GM10266 (cell line): ENCODE measurements around the gene INTS2.
"Not testable (repeated sequence)": the region's sequence is repeated elsewhere in the genome, so short reads cannot be mapped to it uniquely, and the experiment has no call there.

Experiments used
- DNase-seq: peaks from one replicate; pipeline ENCODE4 v3.0.0; 2012; ENCODE audit errors: extremely low spot score
- TF ChIP-seq, protein P1 (sequence below): IDR thresholded peaks from 2 replicates; pipeline ENCODE4 v1.5.1; 2012; ENCODE audit warnings: mild to moderate bottlenecking, low read depth; ENCODE audit not compliant: control insufficient read depth, insufficient read depth; ENCODE audit errors: missing control alignments

The INTS2 gene

DNA sequence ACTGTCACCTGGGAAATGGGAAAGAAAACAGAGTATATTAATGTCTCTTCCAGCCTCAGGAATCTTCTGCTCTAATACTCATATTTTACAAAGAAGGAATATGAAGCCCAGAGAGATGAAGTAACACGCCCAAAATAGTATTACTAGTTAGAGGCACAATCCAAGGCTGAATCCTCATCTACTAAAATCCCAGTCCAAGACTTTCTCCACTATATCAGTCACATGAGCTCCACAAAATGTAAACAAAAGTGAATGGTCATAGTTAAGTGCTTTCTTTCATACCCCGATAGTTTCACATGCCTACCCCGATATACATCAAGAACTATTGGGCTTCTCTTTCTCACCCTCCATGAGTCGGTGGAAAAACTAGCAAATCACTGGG, 965 bp downstream of the INTS2 start:
- TF ChIP-seq, protein P1, sequence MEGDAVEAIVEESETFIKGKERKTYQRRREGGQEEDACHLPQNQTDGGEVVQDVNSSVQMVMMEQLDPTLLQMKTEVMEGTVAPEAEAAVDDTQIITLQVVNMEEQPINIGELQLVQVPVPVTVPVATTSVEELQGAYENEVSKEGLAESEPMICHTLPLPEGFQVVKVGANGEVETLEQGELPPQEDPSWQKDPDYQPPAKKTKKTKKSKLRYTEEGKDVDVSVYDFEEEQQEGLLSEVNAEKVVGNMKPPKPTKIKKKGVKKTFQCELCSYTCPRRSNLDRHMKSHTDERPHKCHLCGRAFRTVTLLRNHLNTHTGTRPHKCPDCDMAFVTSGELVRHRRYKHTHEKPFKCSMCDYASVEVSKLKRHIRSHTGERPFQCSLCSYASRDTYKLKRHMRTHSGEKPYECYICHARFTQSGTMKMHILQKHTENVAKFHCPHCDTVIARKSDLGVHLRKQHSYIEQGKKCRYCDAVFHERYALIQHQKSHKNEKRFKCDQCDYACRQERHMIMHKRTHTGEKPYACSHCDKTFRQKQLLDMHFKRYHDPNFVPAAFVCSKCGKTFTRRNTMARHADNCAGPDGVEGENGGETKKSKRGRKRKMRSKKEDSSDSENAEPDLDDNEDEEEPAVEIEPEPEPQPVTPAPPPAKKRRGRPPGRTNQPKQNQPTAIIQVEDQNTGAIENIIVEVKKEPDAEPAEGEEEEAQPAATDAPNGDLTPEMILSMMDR: no peak
- DNase-seq: no peak

DNA sequence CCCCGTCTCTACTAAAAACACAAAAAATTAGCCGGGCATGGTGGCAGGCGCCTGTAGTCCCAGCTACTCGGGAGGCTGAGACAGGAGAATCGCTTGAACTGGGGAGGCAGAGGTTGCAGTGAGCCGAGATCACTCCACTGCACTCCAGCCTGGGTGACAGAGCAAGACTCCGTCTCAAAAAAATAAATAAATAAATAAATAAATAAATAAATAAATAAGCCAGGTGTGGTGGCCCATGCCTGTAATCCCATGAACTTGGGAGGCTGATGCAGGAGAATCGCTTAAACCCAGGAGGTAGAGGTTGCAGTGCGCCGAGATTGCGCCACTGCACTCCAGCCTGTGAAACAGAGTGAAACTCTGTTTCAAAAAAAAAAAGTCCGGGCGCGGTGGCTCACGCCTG, 12.6 kb downstream of the INTS2 start:
- DNase-seq: not testable (repeated sequence)

GRCh38 chr17:61908292-61909037, 19.3 kb downstream of the INTS2 start:
- DNase-seq: no peak

DNA sequence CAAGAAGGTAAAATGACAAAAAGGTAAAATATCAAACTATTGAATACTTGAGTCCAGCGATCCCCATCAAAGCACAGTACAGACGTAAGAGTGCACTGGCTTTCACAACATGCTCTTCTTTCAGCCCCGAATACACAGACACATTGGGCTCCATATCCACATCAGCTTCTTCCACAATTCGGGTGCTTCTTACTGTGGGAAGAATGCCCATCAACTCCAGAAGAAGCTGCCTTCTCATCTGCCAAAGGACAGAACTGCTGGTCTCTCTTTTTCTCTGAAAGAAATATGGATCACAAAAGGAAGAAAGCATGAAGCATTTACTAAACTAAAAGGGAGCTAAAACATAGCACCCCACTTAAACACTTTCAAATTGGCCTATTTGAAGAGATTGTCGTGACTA, 20.4 kb downstream of the INTS2 start:
- TF ChIP-seq, protein P1: no peak

More at GRCh38 chr17:61908292-61909037, 19.3 kb downstream of the INTS2 start:
- TF ChIP-seq, protein P1: no peak

GRCh38 chr17:61904094-61904710, 23.6 kb downstream of the INTS2 start:
- TF ChIP-seq, protein P1: no peak
- peak; percentile 64 for DNase-seq

More for the DNA sequence above, 20.4 kb downstream of the INTS2 start:
- DNase-seq: no peak

DNA sequence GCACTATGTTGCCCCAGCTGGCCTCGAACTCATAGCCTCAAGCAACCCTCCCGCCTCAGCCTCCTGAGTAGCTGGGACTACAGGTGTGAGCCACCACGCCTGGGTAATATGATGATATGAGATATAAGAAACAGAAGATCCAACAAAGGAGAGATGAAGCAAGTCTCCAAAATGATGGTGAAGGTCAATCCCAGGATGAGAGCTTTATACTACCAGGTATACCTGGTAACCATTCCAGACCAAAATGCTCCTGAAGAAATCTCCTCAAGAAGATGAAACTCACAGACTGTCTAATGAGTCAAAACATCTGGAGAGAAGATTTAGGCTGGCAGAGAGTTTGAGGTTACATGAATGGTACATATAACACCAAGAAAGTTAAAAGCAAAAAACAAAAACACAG, 24.5 kb downstream of the INTS2 start:
- TF ChIP-seq, protein P1: no peak
- no peak for DNase-seq

GRCh38 chr17:61897548-61898180, 30.1 kb downstream of the INTS2 start:
- DNase-seq: no peak
- TF ChIP-seq, protein P1: no peak
